Measurements from ENCODE around the gene WDR5B. TPM values are rescaled to one million over a fixed set of nuclear protein-coding genes. Genes with fewer than 3 reads are reported as not detected.
A peak's percentile ranks its signal among the peaks of the same experiment; 100 is the strongest.

Gene WDR5B
- total RNA-seq, 1 donor: 8.0 TPM

- TF ChIP-seq CTCF (IDR thresholded peaks at IDR 0.05; ENCODE audit: insufficient read depth, low read length): no peak
- no peak overlapping the region for H3K4me3 ChIP-seq (ENCODE audit: low read depth, low read length)
- no peak for DNase-seq (ENCODE audit: low read depth)
These were observed 5.2 kb downstream of the WDR5B start for GRCh38 chr3:122410639-122411038.

GRCh38 chr3:122410111-122410510 lies 5.8 kb downstream of the WDR5B start:
- H3K4me3 ChIP-seq (ENCODE audit: low read depth, low read length): no peak overlapping the region
- TF ChIP-seq CTCF (IDR thresholded peaks at IDR 0.05; ENCODE audit: insufficient read depth, low read length): no peak
- DNase-seq (ENCODE audit: low read depth): no peak

GRCh38 chr3:122409446-122409845 lies 6.4 kb downstream of the WDR5B start:
- H3K4me3 ChIP-seq (ENCODE audit: low read depth, low read length): no peak overlapping the region
- no peak for TF ChIP-seq CTCF (IDR thresholded peaks at IDR 0.05; ENCODE audit: insufficient read depth, low read length)
- DNase-seq (ENCODE audit: low read depth): no peak

GRCh38 chr3:122407946-122408345 lies 7.9 kb downstream of the WDR5B start:
- no peak overlapping the region for H3K4me3 ChIP-seq (ENCODE audit: low read depth, low read length)
- no peak for DNase-seq (ENCODE audit: low read depth)
- TF ChIP-seq CTCF (IDR thresholded peaks at IDR 0.05; ENCODE audit: insufficient read depth, low read length): no peak

GRCh38 chr3:122406198-122406597 lies 9.7 kb downstream of the WDR5B start:
- no peak overlapping the region for H3K4me3 ChIP-seq (ENCODE audit: low read depth, low read length)
- no peak for TF ChIP-seq CTCF (IDR thresholded peaks at IDR 0.05; ENCODE audit: insufficient read depth, low read length)
- no peak for DNase-seq (ENCODE audit: low read depth)

DNA sequence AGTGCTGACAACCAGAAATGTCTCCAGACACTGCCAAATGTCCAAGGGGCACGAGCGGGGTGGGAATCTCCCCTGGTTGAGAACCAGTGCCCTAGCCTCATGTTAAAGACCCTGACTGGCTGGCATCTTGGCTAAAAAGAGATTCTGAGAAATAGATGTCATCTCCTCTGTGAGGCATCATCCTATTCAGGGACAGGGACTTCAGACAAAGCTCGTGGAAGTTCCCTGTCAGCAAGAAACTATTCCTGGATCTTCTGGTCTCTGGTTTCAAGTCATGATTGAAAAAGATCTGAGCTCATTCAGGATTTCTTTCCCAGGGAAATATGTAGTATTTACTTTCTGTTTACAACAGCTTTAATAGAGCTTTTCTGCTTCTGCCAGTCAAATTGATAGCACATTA lies 10.8 kb downstream of the WDR5B start:
- no peak overlapping the region for H3K4me3 ChIP-seq (ENCODE audit: low read depth, low read length)
- DNase-seq (ENCODE audit: low read depth): no peak
- no peak for TF ChIP-seq CTCF (IDR thresholded peaks at IDR 0.05; ENCODE audit: insufficient read depth, low read length)

DNA sequence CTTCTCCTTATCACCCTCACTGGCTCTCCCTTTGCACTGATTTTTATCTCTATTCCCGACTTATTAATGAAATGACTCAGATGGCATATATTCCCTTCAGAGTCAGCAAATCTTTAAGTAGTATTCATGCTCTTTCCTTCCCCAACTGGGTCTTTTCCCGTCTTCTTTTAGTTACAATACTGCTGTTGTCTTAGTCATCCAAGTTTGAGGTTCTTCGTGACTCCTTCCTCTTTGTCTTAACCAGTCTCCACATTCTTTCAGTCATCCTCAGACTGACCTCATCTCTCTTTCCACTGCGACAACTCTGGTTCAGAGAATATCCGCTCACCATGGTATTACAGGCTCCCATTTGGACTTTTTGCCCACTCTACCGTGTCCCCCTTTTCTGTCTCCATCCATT lies 12.4 kb downstream of the WDR5B start:
- no peak overlapping the region for H3K4me3 ChIP-seq (ENCODE audit: low read depth, low read length)
- DNase-seq (ENCODE audit: low read depth): peak; percentile 12
- no peak for TF ChIP-seq CTCF (IDR thresholded peaks at IDR 0.05; ENCODE audit: insufficient read depth, low read length)

Measured in fibroblast of the aortic adventitia (primary cell).